Amniotic stem cell (primary cell): ENCODE results near the gene TMEM168.

Experiments used
- DNase-seq: peaks from one replicate; lab custom pipeline; 2025; lab: John Stamatoyannopoulos, UW

Gene TMEM168

DNA sequence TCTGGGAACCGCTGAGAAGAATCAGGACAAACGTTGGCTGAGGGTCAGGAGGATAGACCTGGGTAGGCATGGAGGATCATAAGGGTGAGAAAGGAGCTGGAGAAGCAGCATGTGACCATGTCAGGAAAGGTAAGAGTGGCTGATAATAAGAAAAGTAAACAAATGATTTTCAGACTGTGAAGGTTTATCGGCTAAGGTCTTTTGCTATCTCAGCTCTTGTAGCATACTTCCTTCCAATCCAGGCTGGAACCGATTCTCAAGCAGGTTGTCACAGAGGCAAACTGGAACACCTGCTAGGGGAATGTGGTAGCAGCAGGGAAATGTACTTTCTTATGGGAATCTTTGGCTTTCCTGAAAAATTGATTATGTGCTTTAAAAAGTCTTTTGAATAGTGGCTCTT is 74.7 kb downstream of the TMEM168 start:
- DNase-seq = no peak

DNA sequence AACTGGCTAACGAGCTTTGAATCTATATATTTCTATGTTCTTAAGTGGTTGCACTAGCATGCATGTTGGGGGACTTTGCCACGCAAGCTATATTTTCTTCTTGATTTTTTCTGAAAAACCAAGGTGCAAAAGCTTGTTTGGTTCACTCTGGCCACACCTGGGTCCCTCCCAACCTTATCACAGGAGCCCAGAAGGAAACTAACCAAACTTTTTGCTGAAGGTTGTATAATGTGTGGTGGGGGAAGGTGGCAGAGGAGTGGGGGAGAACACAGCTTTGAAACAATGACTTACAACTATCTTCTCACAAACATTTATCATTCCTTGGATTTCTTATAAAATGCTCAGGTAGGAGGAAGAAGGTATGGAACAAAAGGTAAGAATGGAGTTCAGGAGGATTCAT is 75.3 kb downstream of the TMEM168 start:
- DNase-seq = no peak
